HG03280 (cell line): Measurements from ENCODE around the gene ZNF264.
"Not testable (repeated sequence)": the region's sequence is repeated elsewhere in the genome, so short reads cannot be mapped to it uniquely, and the experiment has no call there.

Source experiments
- ATAC-seq: cut with Tn5 transposase; IDR thresholded peaks from one replicate; pipeline ENCODE4 v1.9.1; 2021; ENCODE audit warnings: mild to moderate bottlenecking, moderate library complexity; ENCODE audit not compliant: unreplicated experiment

The ZNF264 gene

DNA sequence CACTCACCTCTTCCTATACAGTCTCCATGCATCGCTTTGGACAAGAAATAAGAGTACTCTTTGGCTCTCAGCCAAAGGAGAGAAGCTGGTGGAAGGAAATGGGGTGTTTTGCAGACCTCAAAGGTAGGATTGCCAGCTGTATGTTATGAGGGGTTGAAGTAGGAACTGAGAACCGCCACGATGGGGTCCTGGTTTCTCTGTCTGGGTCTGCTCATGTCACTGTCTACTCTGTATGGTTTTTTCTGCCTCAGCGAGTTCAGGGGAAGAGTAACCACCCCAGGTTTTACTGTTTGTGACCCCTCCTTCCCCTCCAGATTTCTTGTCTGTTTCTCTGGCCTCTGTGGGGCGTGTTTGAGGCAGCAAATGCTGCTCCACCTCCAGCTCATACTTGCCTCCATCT is 53.2 kb downstream of the ZNF264 start:
- ATAC-seq, result no peak

DNA sequence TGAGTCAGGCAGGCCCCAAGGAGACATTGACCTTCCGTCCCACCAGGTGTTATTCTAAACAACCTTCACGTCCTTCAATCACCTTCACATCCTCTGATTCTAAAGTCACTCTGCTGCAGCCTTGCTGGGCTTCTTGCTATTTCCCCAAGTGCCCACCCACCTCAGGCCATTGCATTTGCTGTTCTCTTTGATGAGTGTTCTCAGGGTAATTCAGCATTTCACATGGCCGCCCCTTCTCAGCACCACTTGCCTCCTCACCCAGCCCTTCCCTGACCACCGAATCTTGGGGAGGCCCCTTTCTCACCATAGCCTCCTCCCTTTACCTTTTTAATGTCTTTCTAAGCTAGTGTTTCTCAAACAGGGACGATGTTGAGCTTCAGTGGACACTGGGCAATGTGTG is 53.8 kb downstream of the ZNF264 start:
- no peak for ATAC-seq

DNA sequence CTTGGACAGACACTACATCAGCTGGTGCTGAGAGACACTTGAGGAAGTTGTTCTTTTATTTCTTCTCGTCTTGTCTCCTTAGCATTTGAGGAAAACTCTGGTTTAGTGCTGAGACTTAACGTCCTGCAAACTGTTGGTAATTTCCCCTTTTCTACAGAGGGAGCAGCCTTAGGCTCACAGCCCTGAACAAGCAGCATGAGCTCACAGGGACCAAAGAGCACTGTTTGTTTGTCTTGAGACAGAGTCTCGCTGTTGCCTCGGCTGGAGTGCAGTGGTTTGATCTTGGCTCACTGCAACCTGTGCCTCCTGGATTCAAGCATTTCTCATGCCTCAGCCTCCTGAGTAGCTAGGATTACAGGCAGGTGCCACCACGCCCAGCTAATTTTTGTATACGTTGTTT is 54.7 kb downstream of the ZNF264 start:
- ATAC-seq, result no peak

- ATAC-seq, result no peak
Observed at GRCh38 chr19:57248646-57249045, 57.3 kb downstream of the ZNF264 start.

DNA sequence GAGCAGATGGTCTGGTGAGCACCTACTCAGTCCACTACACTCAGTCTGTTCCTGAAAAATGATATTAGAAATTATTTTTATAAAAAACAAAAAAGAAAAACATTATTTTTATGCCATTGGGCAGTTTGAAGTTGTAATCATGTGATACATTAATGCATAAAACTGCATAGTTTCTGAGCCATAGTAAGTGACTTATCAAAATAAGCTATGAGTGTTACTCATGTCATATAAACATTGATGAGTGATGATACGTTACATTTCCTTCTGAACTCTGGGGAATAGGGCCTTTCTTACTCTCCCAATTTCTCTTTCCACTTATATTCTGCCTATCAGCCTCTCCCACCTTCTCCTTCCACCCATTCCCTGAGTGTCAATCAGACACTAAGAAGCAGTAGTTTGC is 58.0 kb downstream of the ZNF264 start:
- ATAC-seq, result no peak

GRCh38 chr19:57253767-57254166 is 62.5 kb downstream of the ZNF264 start:
- ATAC-seq, result not testable (repeated sequence)

DNA sequence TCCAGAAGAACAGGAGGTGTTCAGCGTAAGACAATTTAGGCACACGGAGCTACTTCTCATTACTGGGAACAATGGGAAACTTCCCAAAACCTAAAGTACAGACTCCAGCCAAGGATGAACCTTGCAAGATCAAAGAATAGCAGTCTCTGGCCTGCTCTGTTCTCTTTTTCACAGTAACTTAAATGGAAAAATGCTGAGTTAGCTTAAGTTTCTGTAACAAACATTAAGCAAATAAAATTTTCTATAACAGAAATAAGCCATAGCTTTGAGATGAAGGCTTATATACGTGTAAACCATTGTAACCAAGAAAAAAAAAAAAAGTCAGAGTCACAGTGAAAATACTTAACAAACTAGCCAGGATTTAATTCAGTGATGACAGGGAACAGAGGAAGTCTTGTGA is 70.7 kb downstream of the ZNF264 start:
- ATAC-seq, result no peak

- no peak for ATAC-seq
Observed at GRCh38 chr19:57263244-57263741, 72.0 kb downstream of the ZNF264 start.

DNA sequence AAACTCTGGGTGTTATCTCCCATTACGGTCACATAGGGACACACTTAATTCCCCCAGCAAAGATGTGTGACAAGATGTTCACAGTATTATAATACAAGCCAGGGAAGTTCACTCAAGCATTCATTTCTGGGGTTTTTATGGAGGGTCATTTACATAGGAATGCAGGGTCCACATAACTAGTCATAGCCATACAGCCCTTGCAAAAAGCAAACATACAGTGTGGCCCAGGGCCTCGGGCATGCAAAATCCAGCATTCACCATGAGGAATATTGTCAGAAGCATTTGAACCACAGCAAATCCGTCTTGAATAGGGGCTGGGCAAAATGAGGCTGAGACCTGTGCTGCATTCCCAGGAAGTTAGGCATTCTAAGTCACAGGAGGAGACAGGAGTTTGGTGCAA is 76.0 kb downstream of the ZNF264 start:
- no peak for ATAC-seq

DNA sequence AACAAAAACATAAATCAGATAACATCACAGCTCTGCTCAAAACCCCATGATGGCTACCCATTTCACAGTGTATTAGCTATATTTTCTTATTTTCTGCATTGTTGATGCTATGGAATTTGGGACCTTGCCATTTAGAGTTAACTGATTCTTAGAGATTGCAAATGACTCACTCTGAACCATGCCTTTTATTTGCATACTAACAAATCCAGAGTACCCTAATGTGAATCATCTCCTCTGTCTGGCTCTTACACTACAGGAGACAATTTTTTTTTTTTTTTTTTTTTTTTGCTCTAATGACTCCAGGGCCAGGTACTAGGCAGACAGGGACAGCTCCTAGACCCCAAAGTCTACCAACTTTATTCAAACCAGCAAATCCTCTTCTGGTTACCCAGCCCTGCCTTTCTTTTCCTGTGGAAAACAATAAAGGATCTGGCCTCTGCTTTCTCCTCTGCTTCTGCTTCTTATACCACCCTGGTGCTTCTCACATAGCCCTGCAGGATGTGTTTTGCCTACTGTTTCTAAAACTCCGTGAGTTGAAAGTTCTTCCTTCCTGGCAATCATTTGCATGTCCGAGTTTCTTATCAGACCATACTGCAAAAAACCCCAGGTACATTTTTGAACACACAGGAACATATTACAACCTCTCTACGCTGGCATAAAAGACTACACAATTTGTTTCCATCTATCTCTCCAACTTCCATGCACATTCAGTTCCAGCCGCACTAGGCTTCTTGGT is 78.4 kb downstream of the ZNF264 start:
- no peak for ATAC-seq

DNA sequence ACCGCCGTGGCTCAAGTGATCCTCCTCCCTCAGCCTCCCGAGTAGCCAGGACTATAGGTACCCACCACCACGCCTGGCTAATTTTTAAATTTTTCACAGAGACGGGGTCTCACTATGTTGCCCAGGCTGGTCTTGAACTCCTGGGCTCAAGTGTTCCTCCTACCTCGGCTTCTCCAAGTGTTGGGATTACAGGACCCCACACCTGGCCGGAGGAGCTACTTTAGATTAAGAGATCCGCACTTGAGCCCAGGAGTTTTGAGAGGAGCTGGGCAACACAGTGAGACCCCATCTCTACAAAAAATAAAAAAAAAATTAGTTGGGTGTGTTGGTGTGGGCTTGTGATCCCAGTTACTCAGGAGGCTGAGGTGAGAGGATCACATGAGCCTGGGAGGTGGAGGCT is 80.0 kb downstream of the ZNF264 start:
- ATAC-seq, result no peak
